ENCODE data around the gene CAPSL. TPM values are rescaled to one million over a fixed set of nuclear protein-coding genes. Genes with fewer than 3 reads are reported as not detected.

The CAPSL gene
- total RNA-seq, 1 donor from 2014 or later = 1.1 TPM

DNA sequence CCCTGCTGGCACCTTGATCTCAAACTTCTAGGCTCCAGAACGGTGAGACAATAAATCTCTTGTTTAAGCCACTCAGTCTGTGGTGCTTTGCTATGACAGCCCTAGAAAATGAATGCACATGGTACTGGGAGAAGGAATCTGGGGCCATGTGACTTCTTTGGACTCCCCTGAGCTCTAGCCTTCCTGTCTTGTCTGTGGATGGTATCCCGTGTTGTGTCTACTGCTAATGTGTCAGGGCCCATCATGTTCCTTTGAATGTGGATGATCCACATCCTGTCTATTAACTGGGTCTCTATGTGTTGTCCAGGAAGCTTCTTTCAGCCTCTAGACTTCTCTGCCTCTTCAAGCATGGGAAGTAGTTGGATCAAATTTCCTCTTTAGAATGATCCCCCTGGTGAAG, 56.7 kb downstream of the CAPSL start:
- DNase-seq (ENCODE audit: low spot score, unreplicated experiment) = no peak
- H3K27ac Mint-ChIP-seq = no peak overlapping the region
- H3K4me1 Mint-ChIP-seq (ENCODE audit: low read depth) = peaks cover 2% of the 10 kb centered on the region
- TF ChIP-seq, protein P1, sequence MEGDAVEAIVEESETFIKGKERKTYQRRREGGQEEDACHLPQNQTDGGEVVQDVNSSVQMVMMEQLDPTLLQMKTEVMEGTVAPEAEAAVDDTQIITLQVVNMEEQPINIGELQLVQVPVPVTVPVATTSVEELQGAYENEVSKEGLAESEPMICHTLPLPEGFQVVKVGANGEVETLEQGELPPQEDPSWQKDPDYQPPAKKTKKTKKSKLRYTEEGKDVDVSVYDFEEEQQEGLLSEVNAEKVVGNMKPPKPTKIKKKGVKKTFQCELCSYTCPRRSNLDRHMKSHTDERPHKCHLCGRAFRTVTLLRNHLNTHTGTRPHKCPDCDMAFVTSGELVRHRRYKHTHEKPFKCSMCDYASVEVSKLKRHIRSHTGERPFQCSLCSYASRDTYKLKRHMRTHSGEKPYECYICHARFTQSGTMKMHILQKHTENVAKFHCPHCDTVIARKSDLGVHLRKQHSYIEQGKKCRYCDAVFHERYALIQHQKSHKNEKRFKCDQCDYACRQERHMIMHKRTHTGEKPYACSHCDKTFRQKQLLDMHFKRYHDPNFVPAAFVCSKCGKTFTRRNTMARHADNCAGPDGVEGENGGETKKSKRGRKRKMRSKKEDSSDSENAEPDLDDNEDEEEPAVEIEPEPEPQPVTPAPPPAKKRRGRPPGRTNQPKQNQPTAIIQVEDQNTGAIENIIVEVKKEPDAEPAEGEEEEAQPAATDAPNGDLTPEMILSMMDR (IDR thresholded peaks at IDR 0.05; ENCODE audit: unreplicated experiment) = no peak
- no peaks in the 10 kb centered on the region for H3K36me3 Mint-ChIP-seq (ENCODE audit: insufficient read depth)
- H3K4me3 Mint-ChIP-seq (ENCODE audit: low read depth) = no peak overlapping the region
- no peaks in the 10 kb centered on the region for H3K27me3 Mint-ChIP-seq
- H3K9me3 Mint-ChIP-seq (ENCODE audit: low read depth) = no peaks in the 10 kb centered on the region

DNA sequence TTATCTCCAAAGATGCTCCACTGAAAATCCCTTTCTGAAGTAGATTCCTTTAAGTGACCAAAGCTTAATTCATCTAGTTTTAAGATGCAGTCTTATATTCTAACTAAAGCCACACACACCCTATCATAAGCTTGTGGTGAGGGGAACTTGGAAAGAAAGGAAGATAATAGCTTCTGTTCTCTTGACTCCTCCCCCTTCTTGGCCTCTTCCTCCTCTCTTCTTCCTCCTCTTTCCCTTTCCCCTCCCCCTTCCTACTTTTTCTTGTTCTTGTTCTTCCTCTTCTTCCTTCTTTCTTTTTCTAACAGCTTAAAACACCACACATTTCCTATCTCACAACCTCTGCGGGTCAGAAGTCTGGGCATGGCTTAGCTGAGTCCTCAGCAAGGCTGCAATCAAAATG, 58.3 kb downstream of the CAPSL start:
- DNase-seq (ENCODE audit: low spot score, unreplicated experiment) = no peak
- H3K36me3 Mint-ChIP-seq (ENCODE audit: insufficient read depth) = no peaks in the 10 kb centered on the region
- H3K4me3 Mint-ChIP-seq (ENCODE audit: low read depth) = no peak overlapping the region
- no peaks in the 10 kb centered on the region for H3K9me3 Mint-ChIP-seq (ENCODE audit: low read depth)
- peaks cover 2% of the 10 kb centered on the region for H3K4me1 Mint-ChIP-seq (ENCODE audit: low read depth)
- H3K27ac Mint-ChIP-seq = no peak overlapping the region
- TF ChIP-seq, protein P1 (IDR thresholded peaks at IDR 0.05; ENCODE audit: unreplicated experiment) = no peak
- H3K27me3 Mint-ChIP-seq = peaks cover 4% of the 10 kb centered on the region

DNA sequence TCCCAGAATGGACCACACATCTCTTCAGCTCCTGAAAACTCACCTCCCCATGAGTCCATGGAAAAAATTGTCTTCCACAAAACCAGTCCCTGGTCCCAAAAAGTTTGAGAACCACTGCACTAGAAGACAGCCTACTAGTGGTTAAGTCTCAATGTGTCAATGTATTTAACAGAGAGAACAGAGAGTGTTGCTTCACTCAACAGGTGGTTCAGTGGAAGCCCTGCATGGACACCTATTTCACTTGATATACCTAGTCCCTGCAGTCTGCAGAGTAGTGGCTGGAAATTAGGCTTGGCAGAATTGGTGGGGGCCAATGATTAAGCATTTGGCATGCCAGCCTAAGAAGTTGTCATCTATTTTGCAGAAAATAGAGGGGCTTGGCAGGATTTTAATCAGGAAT, 58.8 kb downstream of the CAPSL start:
- TF ChIP-seq, protein P1 (IDR thresholded peaks at IDR 0.05; ENCODE audit: unreplicated experiment) = no peak
- H3K4me1 Mint-ChIP-seq (ENCODE audit: low read depth) = peaks cover 2% of the 10 kb centered on the region
- H3K4me3 Mint-ChIP-seq (ENCODE audit: low read depth) = no peak overlapping the region
- DNase-seq (ENCODE audit: low spot score, unreplicated experiment) = no peak
- no peaks in the 10 kb centered on the region for H3K9me3 Mint-ChIP-seq (ENCODE audit: low read depth)
- H3K36me3 Mint-ChIP-seq (ENCODE audit: insufficient read depth) = no peaks in the 10 kb centered on the region
- H3K27ac Mint-ChIP-seq = no peak overlapping the region
- H3K27me3 Mint-ChIP-seq = peaks cover 4% of the 10 kb centered on the region

DNA sequence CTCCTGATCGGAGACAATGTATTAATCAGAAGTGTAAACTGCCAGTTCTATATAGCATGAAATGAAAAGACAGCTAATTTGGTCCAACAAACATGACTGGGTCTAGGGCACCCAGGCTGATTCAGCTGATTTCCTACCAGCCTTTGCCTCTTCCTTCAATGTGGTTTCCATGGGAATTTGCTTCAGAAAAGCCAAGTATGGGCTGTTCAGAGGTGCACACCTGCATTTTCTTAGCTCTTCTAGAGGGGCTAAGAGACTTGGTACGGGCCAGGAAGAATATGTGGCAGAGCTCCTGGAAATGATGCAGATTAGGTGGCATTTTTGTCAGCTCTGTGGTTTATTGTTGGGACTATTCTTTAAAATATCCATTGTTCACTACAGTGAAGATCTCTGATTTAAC, 59.3 kb downstream of the CAPSL start:
- DNase-seq (ENCODE audit: low spot score, unreplicated experiment) = no peak
- Mint-ChIP-seq H3K36me3 (ENCODE audit: insufficient read depth) (no peaks in the 10 kb centered on the region), H3K27ac (no peak overlapping the region), H3K9me3 (ENCODE audit: low read depth) (no peaks in the 10 kb centered on the region), H3K4me1 (ENCODE audit: low read depth) (peaks cover 2% of the 10 kb centered on the region), H3K27me3 (peaks cover 4% of the 10 kb centered on the region), H3K4me3 (ENCODE audit: low read depth) (no peak overlapping the region)
- TF ChIP-seq, protein P1 (IDR thresholded peaks at IDR 0.05; ENCODE audit: unreplicated experiment) = no peak

DNA sequence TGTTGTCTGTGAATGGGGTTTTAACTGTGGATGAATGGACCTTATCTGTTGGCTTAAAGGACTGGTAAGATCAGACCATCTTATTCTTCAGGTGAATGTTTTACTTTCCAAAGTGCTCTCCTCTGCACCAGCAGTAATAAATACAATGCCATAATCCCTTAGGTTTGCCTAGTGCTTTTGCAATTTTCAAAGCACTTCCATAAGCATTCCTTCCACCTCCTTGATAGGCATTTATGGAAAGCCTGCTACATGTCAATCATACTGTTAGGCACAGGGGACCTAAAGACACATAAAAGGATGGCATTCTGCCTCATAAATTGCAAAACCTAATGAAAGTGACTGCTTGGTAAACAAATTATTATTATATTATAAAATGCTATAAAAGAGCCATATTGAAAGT, 60.3 kb downstream of the CAPSL start:
- Mint-ChIP-seq H3K36me3 (ENCODE audit: insufficient read depth) (no peaks in the 10 kb centered on the region), H3K4me3 (ENCODE audit: low read depth) (no peak overlapping the region), H3K27ac (no peak overlapping the region), H3K27me3 (peaks cover 4% of the 10 kb centered on the region), H3K9me3 (ENCODE audit: low read depth) (no peaks in the 10 kb centered on the region), H3K4me1 (ENCODE audit: low read depth) (peaks cover 2% of the 10 kb centered on the region)
- no peak for DNase-seq (ENCODE audit: low spot score, unreplicated experiment)
- TF ChIP-seq, protein P1 (IDR thresholded peaks at IDR 0.05; ENCODE audit: unreplicated experiment) = no peak
